BE2C (cell line): ENCODE measurements around the gene GNAL.

ENCODE experiments used
- DNase-seq: peaks from one replicate; pipeline ENCODE4 v3.0.0-alpha.2; 2020
- H3K27me3 ChIP-seq: fragments of 250-450 bp; sonication (Bioruptor Pico); 2 replicates; pipeline ENCODE4 v1.5.1; 2020; ENCODE audit warnings: mild to moderate bottlenecking
- H3K36me3 ChIP-seq: fragments of 250-450 bp; sonication (Bioruptor Pico); 2 replicates; pipeline ENCODE4 v1.5.1; 2020; ENCODE audit warnings: mild to moderate bottlenecking
- H3K4me1 ChIP-seq: fragments of 250-450 bp; sonication (Bioruptor Pico); 2 replicates; pipeline ENCODE4 v1.5.1; 2020
- H3K4me3 ChIP-seq: 2 replicates; pipeline ENCODE4 v1.5.1; 2011; ENCODE audit warnings: low read depth, low read length
- H3K9me3 ChIP-seq: fragments of 250-450 bp; sonication (Bioruptor Pico); 2 replicates; pipeline ENCODE4 v1.5.1; 2020
- CTCF ChIP-seq: IDR thresholded peaks from 2 replicates; pipeline ENCODE4 v1.5.1; 2012; ENCODE audit warnings: mild to moderate bottlenecking, low read depth, low read length

Gene GNAL

GRCh38 chr18:11795916-11796315 lies 106.9 kb downstream of the GNAL start:
- Histone ChIP-seq H3K27me3 (no peaks in the 10 kb centered on the region), H3K9me3 (no peaks in the 10 kb centered on the region), H3K4me3 (no peak overlapping the region), H3K4me1 (no peaks in the 10 kb centered on the region), H3K36me3 (no peaks in the 10 kb centered on the region)
- no peak for DNase-seq
- no peak for TF ChIP-seq CTCF

- no peaks in the 10 kb centered on the region for H3K36me3 ChIP-seq
- H3K9me3 ChIP-seq = no peaks in the 10 kb centered on the region
- no peaks in the 10 kb centered on the region for H3K4me1 ChIP-seq
- no peak for TF ChIP-seq CTCF
- DNase-seq = no peak
- no peaks in the 10 kb centered on the region for H3K27me3 ChIP-seq
- no peak overlapping the region for H3K4me3 ChIP-seq
Observed at GRCh38 chr18:11798271-11798670, 109.2 kb downstream of the GNAL start.

GRCh38 chr18:11799066-11799465 lies 110.0 kb downstream of the GNAL start:
- Histone ChIP-seq H3K4me1 (no peaks in the 10 kb centered on the region), H3K36me3 (no peaks in the 10 kb centered on the region), H3K4me3 (no peak overlapping the region), H3K27me3 (no peaks in the 10 kb centered on the region), H3K9me3 (no peaks in the 10 kb centered on the region)
- TF ChIP-seq CTCF = no peak
- no peak for DNase-seq

- Histone ChIP-seq H3K4me3 (no peak overlapping the region), H3K27me3 (no peaks in the 10 kb centered on the region), H3K36me3 (no peaks in the 10 kb centered on the region), H3K9me3 (no peaks in the 10 kb centered on the region), H3K4me1 (no peaks in the 10 kb centered on the region)
- TF ChIP-seq CTCF = no peak
- DNase-seq = no peak
Observed at GRCh38 chr18:11800566-11801334, 111.7 kb downstream of the GNAL start.

- no peak for TF ChIP-seq CTCF
- no peaks in the 10 kb centered on the region for H3K9me3 ChIP-seq
- H3K4me3 ChIP-seq = no peak overlapping the region
- no peaks in the 10 kb centered on the region for H3K4me1 ChIP-seq
- no peak for DNase-seq
- H3K27me3 ChIP-seq = no peaks in the 10 kb centered on the region
- no peaks in the 10 kb centered on the region for H3K36me3 ChIP-seq
Observed at GRCh38 chr18:11801573-11801972, 112.5 kb downstream of the GNAL start.

GRCh38 chr18:11802158-11802557 lies 113.1 kb downstream of the GNAL start:
- TF ChIP-seq CTCF = no peak
- Histone ChIP-seq H3K4me1 (no peaks in the 10 kb centered on the region), H3K27me3 (no peaks in the 10 kb centered on the region), H3K4me3 (no peak overlapping the region), H3K36me3 (no peaks in the 10 kb centered on the region), H3K9me3 (no peaks in the 10 kb centered on the region)
- DNase-seq = no peak
